ENCODE data around the gene RAB3GAP2.
"Not testable (repeated sequence)": the region's sequence is repeated elsewhere in the genome, so short reads cannot be mapped to it uniquely, and the experiment has no call there.

Gene RAB3GAP2

DNA sequence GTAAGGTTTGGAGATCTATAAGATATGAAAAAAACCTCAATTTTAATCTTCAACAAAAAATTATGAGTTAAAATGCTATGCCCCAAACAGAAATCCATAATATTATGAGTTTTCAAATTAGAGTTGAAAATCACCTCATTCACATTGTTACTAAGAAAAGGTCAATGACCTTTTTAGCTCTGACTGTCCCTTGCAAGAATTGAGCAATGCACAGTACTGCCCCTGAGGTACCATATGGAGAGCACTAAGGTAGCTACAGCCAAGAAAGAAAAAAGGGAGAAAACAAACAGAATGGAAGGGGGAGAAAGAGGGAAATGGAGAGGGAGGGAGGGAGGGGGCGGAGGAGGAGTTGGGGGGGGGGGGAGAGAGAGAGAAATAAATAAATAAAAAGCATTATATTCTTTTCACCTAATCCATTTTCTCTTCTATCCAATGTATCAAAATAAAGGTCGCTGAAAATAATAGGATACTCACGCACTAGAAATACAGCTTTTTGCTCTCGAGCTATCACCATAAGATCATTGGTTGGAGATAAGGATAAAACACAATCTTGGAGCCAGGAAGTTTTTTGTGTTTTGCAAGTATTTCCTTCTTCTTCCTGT, 58.8 kb downstream of the RAB3GAP2 start:
- in situ Hi-C loops (cut with MboI; ENCODE audit: low sequenced_read_pairs): no loop called here

DNA sequence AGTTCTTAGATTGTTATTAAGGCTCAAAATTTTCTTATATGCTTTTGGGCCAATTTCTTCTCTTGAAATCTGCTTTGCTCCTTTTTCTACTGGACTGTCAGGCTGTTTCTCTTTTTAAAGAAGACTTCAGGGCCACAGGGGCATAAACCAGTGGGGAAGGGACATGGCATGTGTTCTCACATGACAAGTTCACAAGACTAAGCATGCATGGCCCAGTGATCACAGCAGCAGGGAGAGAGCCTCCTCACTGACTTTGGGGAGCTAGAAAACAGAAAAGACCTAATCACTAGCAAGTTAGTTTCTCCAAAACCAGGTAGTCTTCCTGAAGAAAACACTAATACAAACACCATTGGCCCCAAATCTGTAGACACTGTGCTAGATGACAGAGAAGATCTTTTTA, 64.8 kb downstream of the RAB3GAP2 start:
- in situ Hi-C loops (cut with MboI; ENCODE audit: low sequenced_read_pairs): no loop called here

DNA sequence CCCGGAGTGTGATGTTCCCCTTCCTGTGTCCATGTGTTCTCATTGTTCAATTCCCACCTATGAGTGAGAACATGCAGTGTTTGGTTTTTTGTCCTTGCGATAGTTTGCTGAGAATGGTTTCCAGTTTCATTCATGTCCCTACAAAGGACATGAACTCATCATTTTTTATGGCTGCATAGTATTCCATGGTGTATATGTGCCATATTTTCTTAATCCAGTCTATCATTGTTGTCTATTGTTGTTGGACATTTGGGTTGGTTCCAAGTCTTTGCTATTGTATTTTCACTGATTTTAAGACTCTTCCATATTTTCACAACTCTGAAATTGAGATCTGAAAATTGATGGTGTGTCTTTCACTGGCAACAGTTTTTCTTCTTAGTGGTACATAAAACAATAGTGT, 67.5 kb downstream of the RAB3GAP2 start:
- in situ Hi-C loops (cut with MboI; ENCODE audit: low sequenced_read_pairs): not testable (repeated sequence)

DNA sequence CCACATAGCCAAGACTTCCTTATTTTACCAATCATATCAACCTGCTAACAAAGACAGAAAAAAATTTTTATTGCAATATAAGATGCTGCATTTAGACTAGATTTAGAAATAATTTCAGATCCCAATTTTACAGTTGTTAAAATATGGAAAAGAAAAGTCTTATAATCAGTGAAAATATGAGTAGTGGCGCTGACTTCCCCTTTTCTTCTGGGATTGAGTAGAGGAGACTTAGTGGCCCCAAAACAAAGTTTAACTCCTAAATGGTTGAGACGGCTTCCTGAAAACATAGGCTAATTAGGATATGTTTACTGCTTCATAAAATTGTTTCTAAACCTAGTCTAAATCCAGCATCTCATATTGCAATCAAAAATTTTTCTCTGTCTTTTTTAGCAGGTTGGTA, 68.4 kb downstream of the RAB3GAP2 start:
- in situ Hi-C loops (cut with MboI; ENCODE audit: low sequenced_read_pairs): no loop called here

DNA sequence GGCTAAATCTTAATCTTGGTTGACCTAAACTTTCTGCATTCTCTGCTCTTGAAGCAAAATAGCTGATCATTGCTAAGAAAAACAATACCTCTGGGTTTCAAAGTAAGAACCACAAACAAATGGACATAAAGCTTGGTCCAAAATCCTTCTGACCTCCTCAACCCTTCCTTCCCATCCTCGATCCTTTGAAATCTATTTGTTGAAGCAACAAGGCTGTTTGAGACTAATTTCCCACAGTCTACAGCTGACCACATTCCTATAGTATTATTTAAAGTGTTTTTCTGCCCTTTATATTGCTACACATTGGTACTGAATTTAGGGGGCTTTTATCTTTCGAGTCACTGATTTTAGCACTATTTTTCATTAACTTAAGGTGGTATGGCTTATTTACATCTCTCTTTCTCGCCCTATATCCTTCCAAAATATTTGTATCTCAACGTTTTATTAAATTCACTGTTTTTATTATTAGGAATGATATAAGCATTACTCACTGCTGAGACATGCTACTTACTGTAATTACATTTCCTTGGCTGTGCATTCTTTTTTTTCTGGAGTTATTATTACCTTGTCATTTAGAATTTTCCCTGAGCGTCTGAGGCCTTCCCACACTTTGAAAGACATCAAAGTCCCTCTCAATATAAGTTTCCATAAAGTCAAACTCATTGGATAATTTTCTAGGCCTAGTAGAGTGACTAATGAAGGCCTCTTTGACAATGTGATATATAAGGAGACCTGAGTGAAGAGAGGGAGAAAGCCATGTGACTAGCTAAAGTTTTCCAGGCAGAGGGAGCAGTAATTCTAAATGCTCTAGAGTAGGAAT, 73.9 kb downstream of the RAB3GAP2 start:
- in situ Hi-C loops (cut with MboI; ENCODE audit: low sequenced_read_pairs): no loop called here

DNA sequence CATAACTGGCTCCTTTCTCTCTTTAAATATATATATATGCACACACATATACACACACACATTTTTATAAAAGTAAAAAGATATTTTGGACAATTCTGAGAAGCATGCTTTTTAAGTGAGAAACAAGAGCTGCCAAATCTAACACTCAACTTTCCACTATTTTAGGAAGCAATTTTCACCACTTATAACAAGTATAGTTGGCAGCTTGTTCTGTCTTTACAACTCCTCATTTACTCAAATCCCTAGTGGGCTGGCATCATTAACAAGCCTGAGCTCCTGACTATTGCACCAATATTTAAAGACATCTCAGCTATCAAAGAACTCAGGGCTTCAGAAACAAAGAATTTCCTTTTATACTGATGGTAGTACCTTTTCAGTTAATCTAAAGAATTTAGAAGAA, 76.6 kb downstream of the RAB3GAP2 start:
- in situ Hi-C loops (cut with MboI; ENCODE audit: low sequenced_read_pairs): no loop called here

DNA sequence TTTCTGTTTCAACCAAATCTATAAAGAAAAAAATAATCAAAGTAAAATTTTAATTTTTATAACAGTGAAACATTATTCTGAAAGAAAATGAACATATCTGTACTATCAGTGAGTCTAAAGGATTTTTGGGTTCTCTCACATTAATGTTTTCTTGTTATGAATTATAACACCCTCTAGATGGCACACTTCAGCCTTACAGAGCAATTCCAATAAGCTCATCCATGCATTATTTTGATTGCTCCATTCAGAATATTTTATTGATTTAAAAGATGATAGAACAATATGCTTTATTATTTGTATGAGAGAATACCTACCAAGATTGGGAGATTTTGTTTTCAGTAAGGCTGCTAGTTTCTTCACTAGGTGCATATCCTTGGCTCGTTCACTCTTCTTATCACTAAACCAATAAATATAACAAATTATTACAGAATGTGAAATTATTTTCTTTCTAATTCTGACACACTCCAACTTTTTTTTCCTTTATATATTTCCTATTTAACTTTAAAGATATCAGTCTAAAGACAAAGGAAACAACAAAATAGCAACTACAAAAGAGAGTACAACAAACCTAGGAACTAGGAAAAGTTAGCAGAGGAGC, 82.4 kb downstream of the RAB3GAP2 start:
- in situ Hi-C loops (cut with MboI; ENCODE audit: low sequenced_read_pairs): no loop called here

DNA sequence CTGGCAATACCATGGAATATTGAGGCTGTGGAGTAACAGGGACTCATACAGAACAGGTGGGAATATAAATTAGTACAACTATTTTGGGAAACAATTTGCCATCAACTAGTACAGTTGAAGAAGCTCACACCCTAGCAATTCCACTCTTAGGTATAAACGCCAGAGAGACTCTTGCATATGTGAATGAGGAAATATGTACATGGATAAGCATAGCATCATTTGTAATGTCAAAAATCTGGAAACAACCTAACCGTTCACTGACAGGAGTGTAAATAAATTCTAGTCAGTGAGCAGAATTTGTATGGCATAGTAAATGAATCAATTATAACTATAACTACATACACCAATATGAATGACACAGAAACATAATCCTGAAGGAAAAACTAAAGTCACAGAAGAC, 83.7 kb downstream of the RAB3GAP2 start:
- in situ Hi-C loops (cut with MboI; ENCODE audit: low sequenced_read_pairs): no loop called here

DNA sequence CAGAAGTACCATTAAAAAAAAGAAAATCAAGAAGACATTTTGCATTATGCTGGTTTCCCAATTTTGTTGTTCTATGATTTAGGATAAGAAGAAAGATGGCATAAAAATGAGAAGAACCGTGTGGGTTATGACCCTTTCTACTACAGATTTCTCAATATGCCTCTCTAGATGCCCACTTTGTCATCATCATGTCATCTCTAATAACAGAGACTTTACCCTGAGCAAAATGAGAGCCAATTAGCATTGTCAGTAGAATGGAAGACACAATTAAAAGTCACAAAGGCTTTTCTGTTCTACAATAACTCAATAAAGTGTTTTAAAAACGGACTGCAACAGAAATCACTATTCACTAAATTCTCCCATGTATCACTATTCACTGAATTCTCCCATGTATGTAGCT, 85.5 kb downstream of the RAB3GAP2 start:
- in situ Hi-C loops (cut with MboI; ENCODE audit: low sequenced_read_pairs): no loop called here

DNA sequence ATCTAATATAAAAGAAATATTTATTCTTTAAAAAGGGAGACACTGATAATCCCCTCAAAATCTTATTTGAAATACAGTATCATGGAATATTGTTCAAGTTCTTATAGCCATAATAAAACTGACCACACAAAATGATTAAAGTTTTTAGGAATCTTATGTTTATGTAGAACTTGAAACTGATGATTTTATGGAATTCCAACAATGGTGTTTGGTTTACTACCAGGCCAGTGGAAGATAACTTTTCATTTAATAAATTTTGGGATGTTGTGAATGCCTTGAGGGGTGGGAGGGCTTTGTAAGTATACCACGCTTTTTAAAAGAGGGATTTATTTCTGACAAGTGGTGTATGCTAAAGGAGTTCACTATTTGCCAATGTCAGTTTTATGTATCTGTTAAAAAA, 87.7 kb downstream of the RAB3GAP2 start:
- in situ Hi-C loops (cut with MboI; ENCODE audit: low sequenced_read_pairs): no loop called here

DNA sequence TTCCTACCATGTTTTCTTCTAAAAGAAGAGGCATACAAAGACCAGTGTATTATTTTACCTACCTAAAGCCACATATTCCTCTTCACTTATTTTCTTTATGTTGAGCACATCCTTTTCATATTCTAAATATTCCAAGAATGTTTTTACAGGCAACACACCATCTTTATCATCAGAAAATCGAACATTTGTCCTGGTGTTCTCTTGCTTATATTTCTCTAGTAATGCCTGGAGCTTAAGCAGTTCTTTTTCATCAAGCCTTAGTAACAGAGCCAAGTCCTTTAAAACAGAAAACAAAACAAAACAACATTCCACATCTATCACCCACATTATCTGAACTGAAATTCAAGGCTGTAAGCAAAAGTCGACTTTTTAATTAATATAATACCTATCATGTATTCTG, 89.6 kb downstream of the RAB3GAP2 start:
- in situ Hi-C loops (cut with MboI; ENCODE audit: low sequenced_read_pairs): no loop called here

DNA sequence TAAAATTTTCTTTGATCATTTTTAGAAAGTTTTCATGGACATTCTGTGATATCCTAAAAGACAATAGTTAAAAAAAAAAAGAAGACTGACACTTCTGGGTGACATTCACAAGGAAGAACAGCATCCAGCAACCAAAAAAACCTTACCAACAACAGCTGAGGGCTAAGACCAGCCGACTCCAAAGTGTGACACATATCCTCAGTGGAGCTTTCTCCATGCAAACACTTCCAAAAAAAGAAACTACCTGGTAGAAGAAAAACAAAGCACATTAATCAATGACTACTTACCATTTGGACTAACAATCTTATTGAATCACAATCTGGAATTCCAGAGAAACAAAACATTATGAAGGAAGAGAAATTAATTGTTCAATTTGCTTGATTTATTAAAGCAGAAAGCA, 90.1 kb downstream of the RAB3GAP2 start:
- in situ Hi-C loops (cut with MboI; ENCODE audit: low sequenced_read_pairs): no loop called here

DNA sequence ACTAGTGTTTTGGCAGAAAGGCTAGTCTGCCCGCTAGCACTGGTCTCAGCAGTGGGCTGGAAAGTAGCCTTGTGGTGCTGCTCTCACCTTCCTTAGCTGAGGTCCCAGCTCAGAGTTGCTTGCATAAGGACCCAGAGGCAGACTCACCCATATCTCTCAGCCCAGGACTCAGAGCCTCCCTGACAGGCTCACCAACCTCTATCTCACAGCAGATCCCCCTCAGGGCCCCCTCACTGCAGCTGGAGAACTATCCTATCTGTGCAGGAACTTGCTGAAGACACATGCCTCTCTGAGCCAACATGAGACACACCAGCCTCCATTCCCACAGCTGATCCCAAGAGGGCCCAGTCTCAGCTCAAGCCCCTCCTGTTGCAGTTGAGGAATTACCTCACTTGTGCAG, 95.7 kb downstream of the RAB3GAP2 start:
- in situ Hi-C loops (cut with MboI; ENCODE audit: low sequenced_read_pairs): no loop called here

DNA sequence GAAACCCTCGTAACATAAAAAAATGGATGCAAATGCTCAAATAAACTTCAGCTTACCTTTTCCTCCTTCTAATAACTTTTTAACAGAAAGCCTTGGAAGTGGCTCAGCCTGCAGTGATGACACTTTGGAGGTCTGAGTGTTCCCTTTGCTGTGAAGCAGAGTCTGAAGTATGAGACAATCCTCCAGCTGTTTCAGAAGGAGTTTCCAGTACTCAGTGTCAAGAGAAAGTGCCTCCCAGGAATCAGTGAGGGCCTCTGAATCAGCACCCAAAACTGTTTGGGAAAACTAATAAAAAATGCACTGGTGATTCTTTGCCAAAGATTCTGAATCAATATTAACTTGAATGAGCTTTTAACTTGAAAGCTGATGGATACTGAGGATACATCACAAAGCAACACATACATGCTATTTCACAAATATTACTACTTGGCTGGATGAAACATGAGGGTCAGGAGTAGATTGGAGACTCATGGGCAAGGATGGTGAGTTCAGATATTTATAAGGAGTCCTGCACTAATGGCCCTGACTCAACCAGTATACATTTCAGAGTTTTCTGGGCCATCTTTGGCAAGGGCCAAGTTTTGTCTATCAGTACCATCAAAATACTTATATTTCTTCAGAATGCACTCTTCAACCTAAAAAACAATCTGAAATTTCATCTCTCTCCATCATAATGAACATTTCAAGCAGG, 101.3 kb downstream of the RAB3GAP2 start:
- in situ Hi-C loops (cut with MboI; ENCODE audit: low sequenced_read_pairs): no loop called here

DNA sequence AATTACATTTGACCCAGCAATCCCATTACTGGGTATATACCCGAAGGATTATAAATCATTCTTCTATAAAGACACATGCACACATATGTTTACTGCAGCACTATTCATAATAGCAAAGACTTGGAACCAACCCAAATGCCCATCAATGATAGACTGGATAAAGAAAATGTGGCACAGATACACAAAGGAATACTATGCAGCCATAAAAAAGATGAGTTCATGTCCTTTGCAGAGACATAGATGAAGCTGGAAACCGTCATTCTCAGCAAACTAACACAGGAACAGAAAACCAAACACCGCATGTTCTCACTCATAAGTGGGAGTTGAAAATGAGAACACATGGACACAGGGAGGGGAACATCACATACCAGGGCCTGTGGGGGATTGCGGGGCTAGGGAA, 102.4 kb downstream of the RAB3GAP2 start:
- in situ Hi-C loops (cut with MboI; ENCODE audit: low sequenced_read_pairs): not testable (repeated sequence)

DNA sequence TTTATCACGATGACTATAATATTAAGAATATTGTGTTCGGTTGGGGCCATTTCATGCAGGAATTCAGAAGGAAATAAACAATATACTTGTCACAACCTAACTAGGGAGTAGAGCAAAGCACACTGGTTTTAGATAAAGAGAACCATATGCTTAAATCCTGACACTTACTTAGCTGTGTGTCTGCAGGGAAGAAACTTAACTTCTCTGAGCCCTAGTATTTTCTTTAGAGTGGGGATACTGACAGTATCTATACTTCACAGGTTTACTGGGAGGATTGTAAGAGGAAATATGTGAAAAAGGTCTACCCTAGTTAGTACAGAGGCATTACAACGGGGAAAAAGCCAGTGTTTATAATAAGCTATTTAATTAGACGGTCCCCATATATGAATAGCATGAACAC, 105.4 kb downstream of the RAB3GAP2 start:
- in situ Hi-C loops (cut with MboI; ENCODE audit: low sequenced_read_pairs): no loop called here

DNA sequence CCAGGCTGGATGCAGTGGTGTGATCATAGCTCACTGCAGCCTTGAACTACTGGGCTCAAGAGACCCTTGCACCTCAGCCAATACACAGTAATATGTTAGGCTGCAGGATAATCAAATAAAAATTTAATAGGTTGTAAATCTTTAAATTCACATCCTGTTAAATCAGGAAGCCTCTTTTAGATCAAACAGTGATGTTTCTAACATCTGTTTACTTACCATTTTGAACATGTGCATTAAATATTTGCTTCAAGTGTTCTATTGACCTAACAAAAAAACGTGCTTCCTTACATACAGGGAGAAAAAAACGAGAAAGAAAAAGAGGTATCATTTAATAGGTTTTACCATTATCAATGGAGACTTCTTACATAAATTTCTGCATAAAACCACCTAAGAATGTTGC, 107.7 kb downstream of the RAB3GAP2 start:
- in situ Hi-C loops (cut with MboI; ENCODE audit: low sequenced_read_pairs): no loop called here

DNA sequence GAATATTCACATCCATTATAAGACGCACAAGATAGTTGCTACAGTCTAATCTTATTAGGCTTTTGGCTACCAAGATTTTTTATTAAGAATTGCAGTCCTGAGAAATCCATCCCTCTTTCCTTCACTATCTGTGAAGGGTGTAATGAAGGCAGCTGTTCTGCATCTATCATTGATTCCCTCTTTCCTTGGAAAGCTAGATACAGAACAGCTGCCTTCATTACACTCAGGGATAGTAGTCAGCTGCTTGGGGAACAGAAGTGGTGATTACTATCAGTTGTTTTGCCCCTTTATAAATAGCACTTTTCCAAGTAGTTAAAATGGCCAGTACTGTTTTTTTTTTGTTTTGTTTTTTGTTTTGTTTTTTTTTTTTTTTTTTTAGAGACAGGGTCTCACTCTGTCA, 108.1 kb downstream of the RAB3GAP2 start:
- in situ Hi-C loops (cut with MboI; ENCODE audit: low sequenced_read_pairs): no loop called here

DNA sequence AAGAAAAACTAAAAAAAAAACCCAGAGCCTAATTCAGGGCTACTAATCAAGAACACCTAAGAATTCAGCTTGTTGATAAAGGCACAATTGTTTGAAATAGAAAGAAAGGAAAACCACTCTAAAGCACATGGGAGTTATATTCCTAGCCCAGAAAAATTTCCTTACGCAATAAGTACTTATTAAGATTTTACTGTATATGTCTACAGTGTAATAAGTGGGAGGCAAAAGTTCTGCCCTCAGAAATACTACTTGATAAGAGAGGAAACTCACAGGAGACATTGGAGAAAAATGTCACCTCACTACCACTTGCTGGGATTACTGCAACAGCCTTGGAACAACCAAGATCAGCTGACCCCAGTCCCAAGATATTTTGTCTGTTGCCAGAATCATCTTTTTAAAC, 112.2 kb downstream of the RAB3GAP2 start:
- in situ Hi-C loops (cut with MboI; ENCODE audit: low sequenced_read_pairs): no loop called here

DNA sequence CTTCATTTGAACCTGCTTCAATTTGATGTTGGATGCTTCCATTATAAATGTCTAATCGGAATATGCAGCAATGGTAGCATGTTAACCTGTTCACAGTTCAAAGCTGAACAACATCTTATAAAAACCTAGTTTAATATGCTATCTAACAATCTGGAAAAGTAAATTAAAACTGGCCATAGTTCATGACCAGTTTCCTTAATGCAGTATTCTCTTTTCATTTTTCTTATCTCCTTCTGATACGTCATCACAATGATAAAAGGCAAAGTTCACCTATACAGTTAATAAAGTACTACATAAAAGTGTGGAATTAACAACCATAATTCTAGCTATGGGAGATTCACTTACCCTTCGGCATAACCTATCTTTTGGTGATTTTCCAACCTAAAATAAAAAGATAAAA, 113.2 kb downstream of the RAB3GAP2 start:
- in situ Hi-C loops (cut with MboI; ENCODE audit: low sequenced_read_pairs): no loop called here

DNA sequence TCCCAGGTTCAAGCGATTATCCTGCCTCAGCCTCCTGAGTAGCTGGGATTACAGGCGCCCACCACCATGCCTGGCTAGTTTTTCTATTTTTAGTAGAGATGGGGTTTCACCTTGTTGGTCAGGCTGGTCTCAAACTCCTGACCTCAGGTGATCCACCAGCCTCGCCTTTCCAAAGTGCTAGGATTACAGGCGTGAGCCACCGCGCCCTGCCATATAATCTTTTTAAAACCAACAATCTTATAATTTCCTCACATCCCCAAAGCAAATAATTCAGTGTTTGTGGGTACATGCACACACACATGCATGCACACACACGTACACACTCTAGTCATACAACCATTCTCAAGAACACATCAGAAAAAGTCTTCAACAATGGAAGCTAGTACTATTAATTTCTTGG, 113.7 kb downstream of the RAB3GAP2 start:
- in situ Hi-C loops (cut with MboI; ENCODE audit: low sequenced_read_pairs): not testable (repeated sequence)

DNA sequence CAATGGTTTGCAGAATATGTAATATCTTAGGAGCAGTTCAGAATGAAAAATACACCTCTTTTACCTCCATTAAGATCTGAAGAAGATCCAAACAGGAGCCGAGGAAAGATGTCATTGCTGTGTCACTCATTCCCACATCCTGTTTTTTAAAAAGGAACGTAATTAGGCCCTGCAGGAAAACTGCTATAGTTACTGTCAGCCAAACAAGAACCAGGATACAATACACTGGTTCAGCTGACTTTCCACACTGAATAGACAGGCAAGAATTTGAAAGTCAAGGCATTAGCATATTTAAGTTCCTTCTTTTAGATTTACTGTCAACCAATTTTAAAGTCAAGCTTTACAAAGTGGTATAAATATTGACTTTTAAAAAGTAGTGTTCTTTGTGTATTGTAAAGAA, 114.5 kb downstream of the RAB3GAP2 start:
- in situ Hi-C loops (cut with MboI; ENCODE audit: low sequenced_read_pairs): no loop called here
